ENCODE measurements around the gene MTMR11.

DNA sequence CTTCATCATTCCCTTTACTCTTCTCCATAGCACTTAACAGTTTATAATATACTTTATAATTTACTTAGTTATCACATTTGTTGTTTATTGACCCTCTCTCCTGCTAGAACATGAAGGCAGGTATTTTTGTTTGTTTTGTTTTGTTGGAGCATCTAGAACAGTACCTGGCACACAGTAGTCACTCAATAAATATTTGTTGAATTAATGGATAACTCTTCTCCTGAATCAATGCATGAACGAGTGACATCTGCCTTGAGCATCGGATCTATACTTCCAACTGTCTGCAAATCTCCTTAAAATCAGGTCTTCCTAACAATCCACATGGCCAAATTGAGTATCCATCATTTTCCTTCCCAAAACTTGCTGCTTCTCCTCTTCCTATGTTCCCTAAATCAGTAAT is 35.9 kb upstream of the MTMR11 start:
- no peak for TF ChIP-seq FOXJ3 (CRISPR knock-in tag; IDR thresholded peaks at IDR 0.05; ENCODE audit: borderline replicate concordance)
- no peak for TF ChIP-seq ZFP41 (CRISPR knock-in tag; IDR thresholded peaks at IDR 0.05; ENCODE audit: borderline replicate concordance)
- TF ChIP-seq, protein P1, sequence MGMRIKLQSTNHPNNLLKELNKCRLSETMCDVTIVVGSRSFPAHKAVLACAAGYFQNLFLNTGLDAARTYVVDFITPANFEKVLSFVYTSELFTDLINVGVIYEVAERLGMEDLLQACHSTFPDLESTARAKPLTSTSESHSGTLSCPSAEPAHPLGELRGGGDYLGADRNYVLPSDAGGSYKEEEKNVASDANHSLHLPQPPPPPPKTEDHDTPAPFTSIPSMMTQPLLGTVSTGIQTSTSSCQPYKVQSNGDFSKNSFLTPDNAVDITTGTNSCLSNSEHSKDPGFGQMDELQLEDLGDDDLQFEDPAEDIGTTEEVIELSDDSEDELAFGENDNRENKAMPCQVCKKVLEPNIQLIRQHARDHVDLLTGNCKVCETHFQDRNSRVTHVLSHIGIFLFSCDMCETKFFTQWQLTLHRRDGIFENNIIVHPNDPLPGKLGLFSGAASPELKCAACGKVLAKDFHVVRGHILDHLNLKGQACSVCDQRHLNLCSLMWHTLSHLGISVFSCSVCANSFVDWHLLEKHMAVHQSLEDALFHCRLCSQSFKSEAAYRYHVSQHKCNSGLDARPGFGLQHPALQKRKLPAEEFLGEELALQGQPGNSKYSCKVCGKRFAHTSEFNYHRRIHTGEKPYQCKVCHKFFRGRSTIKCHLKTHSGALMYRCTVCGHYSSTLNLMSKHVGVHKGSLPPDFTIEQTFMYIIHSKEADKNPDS (CRISPR knock-in tag; IDR thresholded peaks at IDR 0.05), result no peak
- TF ChIP-seq, protein P2, sequence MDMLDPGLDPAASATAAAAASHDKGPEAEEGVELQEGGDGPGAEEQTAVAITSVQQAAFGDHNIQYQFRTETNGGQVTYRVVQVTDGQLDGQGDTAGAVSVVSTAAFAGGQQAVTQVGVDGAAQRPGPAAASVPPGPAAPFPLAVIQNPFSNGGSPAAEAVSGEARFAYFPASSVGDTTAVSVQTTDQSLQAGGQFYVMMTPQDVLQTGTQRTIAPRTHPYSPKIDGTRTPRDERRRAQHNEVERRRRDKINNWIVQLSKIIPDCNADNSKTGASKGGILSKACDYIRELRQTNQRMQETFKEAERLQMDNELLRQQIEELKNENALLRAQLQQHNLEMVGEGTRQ (IDR thresholded peaks at IDR 0.05; ENCODE audit: low read depth, low read length), result no peak
- TF ChIP-seq, protein P2 (CRISPR knock-in tag; IDR thresholded peaks at IDR 0.05; ENCODE audit: borderline replicate concordance), result no peak
- TF ChIP-seq ZNF274 (CRISPR knock-in tag; IDR thresholded peaks at IDR 0.05), result no peak
- no peak for TF ChIP-seq POLR2AphosphoS5 (IDR thresholded peaks at IDR 0.05; ENCODE audit: low read depth, low read length)
- TF ChIP-seq, protein P3, sequence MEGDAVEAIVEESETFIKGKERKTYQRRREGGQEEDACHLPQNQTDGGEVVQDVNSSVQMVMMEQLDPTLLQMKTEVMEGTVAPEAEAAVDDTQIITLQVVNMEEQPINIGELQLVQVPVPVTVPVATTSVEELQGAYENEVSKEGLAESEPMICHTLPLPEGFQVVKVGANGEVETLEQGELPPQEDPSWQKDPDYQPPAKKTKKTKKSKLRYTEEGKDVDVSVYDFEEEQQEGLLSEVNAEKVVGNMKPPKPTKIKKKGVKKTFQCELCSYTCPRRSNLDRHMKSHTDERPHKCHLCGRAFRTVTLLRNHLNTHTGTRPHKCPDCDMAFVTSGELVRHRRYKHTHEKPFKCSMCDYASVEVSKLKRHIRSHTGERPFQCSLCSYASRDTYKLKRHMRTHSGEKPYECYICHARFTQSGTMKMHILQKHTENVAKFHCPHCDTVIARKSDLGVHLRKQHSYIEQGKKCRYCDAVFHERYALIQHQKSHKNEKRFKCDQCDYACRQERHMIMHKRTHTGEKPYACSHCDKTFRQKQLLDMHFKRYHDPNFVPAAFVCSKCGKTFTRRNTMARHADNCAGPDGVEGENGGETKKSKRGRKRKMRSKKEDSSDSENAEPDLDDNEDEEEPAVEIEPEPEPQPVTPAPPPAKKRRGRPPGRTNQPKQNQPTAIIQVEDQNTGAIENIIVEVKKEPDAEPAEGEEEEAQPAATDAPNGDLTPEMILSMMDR (CRISPR knock-in tag; IDR thresholded peaks at IDR 0.05), result no peak
- no peak for TF ChIP-seq NPAS2 (CRISPR knock-in tag; IDR thresholded peaks at IDR 0.05; ENCODE audit: borderline replicate concordance)
- no peak for TF ChIP-seq ARNTL (CRISPR knock-in tag; IDR thresholded peaks at IDR 0.05)
- TF ChIP-seq, protein P4, sequence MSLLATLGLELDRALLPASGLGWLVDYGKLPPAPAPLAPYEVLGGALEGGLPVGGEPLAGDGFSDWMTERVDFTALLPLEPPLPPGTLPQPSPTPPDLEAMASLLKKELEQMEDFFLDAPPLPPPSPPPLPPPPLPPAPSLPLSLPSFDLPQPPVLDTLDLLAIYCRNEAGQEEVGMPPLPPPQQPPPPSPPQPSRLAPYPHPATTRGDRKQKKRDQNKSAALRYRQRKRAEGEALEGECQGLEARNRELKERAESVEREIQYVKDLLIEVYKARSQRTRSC (CRISPR knock-in tag; IDR thresholded peaks at IDR 0.05; ENCODE audit: low read depth), result no peak
